ENCODE measurements around the gene ANKRD35.

Gene ANKRD35

GRCh38 chr1:145878724-145879123 is 6.9 kb downstream of the ANKRD35 start:
- H3K4me3 ChIP-seq (ENCODE audit: low read depth, low read length), result no peak overlapping the region
- TF ChIP-seq CTCF (IDR thresholded peaks at IDR 0.05; ENCODE audit: low read depth, low read length) (no peak), MAX (IDR thresholded peaks at IDR 0.05; ENCODE audit: low read depth, low read length) (no peak), MYC (IDR thresholded peaks at IDR 0.05; ENCODE audit: low read depth, low read length) (no peak), POLR2A (IDR thresholded peaks at IDR 0.05; ENCODE audit: extremely low read depth, insufficient read length) (no peak)
- DNase-seq (ENCODE audit: low read depth), result no peak

GRCh38 chr1:145877923-145878486 is 7.7 kb downstream of the ANKRD35 start:
- TF ChIP-seq MYC (IDR thresholded peaks at IDR 0.05; ENCODE audit: low read depth, low read length) (no peak), MAX (IDR thresholded peaks at IDR 0.05; ENCODE audit: low read depth, low read length) (no peak), CTCF (IDR thresholded peaks at IDR 0.05; ENCODE audit: low read depth, low read length) (no peak), POLR2A (IDR thresholded peaks at IDR 0.05; ENCODE audit: extremely low read depth, insufficient read length) (no peak)
- no peak overlapping the region for H3K4me3 ChIP-seq (ENCODE audit: low read depth, low read length)
- DNase-seq (ENCODE audit: low read depth), result no peak

GRCh38 chr1:145874646-145875045 is 11.0 kb downstream of the ANKRD35 start:
- H3K4me3 ChIP-seq (ENCODE audit: low read depth, low read length), result no peak overlapping the region
- peak; percentile 32 for DNase-seq (ENCODE audit: low read depth)
- TF ChIP-seq MAX (IDR thresholded peaks at IDR 0.05; ENCODE audit: low read depth, low read length), result no peak

GRCh38 chr1:145871994-145872924 is 13.4 kb downstream of the ANKRD35 start:
- DNase-seq (ENCODE audit: low read depth), result peak; percentile 91
- TF ChIP-seq MAX (IDR thresholded peaks at IDR 0.05; ENCODE audit: low read depth, low read length) (0 out of 2 replicates have a peak, but pooled peaks have one; percentile 39), CTCF (IDR thresholded peaks at IDR 0.05; ENCODE audit: low read depth, low read length) (no peak), MYC (IDR thresholded peaks at IDR 0.05; ENCODE audit: low read depth, low read length) (peak; percentile 39; the same call in 1 of the 2 replicates), POLR2A (IDR thresholded peaks at IDR 0.05; ENCODE audit: extremely low read depth, insufficient read length) (peak; percentile 27)

GRCh38 chr1:145868232-145868631 is 17.4 kb downstream of the ANKRD35 start:
- H3K4me3 ChIP-seq (ENCODE audit: low read depth, low read length), result no peak overlapping the region
- no peak for TF ChIP-seq MYC (IDR thresholded peaks at IDR 0.05; ENCODE audit: low read depth, low read length)
- TF ChIP-seq CTCF (IDR thresholded peaks at IDR 0.05; ENCODE audit: low read depth, low read length), result no peak
- TF ChIP-seq POLR2A (IDR thresholded peaks at IDR 0.05; ENCODE audit: extremely low read depth, insufficient read length), result no peak
- no peak for TF ChIP-seq MAX (IDR thresholded peaks at IDR 0.05; ENCODE audit: low read depth, low read length)
- DNase-seq (ENCODE audit: low read depth), result no peak

More at GRCh38 chr1:145871994-145872924, 13.4 kb downstream of the ANKRD35 start:
- peak overlapping the region; percentile 68 for H3K4me3 ChIP-seq (ENCODE audit: low read depth, low read length)

Measured in NB4 (cell line).